Measurements from ENCODE around the gene STEAP4.

STEAP4 gene

DNA sequence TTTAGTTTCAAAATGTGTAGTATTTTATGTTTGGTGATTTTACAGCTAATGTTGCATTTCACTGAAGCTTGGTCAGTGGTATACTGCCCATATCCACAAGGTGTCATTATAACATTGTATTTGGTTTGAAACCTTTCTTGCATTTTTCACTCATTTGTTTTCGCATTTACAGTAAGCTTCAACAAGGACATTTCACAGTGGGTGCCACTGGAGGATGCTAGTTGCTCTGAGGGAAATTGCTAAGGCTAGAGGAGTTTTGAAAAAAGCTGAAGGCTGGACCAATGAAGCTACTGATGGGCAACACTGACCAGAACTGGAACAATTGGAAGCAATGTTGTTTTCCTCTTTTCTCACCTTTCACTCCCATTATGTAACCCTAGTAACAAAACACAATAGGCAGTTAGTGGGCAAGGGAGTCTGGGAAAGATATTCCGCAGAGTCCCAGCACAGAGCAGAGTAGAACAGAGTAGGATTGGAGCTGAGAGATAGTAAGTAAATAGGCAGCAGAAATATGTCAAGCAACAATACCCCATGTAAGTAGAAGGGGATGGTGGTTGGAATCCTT, 63.3 kb downstream of the STEAP4 start:
- H3K4me3 ChIP-seq: no peak overlapping the region
- intact Hi-C loops (cut with DNase I; ENCODE audit: low total_unique reads): no loop called here
- no peak for DNase-seq
- peaks cover 0 to 4% (median 0%) of the 10 kb centered on the region in 4 donors for H3K4me1 ChIP-seq
- no peak overlapping the region for H3K27ac ChIP-seq
- no peaks in the 10 kb centered on the region for H3K9me3 ChIP-seq
- no peaks in the 10 kb centered on the region for H3K27me3 ChIP-seq
- TF ChIP-seq, protein P1, sequence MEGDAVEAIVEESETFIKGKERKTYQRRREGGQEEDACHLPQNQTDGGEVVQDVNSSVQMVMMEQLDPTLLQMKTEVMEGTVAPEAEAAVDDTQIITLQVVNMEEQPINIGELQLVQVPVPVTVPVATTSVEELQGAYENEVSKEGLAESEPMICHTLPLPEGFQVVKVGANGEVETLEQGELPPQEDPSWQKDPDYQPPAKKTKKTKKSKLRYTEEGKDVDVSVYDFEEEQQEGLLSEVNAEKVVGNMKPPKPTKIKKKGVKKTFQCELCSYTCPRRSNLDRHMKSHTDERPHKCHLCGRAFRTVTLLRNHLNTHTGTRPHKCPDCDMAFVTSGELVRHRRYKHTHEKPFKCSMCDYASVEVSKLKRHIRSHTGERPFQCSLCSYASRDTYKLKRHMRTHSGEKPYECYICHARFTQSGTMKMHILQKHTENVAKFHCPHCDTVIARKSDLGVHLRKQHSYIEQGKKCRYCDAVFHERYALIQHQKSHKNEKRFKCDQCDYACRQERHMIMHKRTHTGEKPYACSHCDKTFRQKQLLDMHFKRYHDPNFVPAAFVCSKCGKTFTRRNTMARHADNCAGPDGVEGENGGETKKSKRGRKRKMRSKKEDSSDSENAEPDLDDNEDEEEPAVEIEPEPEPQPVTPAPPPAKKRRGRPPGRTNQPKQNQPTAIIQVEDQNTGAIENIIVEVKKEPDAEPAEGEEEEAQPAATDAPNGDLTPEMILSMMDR (IDR thresholded peaks at IDR 0.05): peak; percentile 61 to 67
- no peaks in the 10 kb centered on the region for H3K36me3 ChIP-seq

DNA sequence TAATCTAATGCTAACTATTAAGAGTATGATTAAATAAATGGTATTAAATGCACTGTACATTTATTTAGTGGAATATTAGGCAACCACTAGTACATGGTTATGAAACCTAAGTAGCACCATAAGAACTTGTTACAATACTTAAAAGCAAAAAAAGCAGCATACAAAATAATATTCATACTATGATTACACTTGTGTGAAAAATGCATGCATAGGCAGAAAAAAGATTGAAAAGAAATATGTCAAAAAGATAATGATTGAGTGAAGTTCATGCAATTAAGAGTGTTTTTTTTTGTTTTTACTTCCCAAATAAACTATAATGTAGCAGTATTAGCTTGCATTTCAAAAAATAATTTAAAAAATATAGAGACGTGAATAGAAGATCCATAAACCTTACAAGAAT, 66.8 kb downstream of the STEAP4 start:
- Histone ChIP-seq H3K4me3 (no peak overlapping the region), H3K9me3 (no peaks in the 10 kb centered on the region), H3K4me1 (peaks cover 0 to 4% (median 0%) of the 10 kb centered on the region in 4 donors), H3K27me3 (no peaks in the 10 kb centered on the region), H3K36me3 (no peaks in the 10 kb centered on the region), H3K27ac (no peak overlapping the region)
- no peak for DNase-seq
- intact Hi-C loops (cut with DNase I; ENCODE audit: low total_unique reads): no loop called here
- TF ChIP-seq, protein P1 (IDR thresholded peaks at IDR 0.05): no peak

DNA sequence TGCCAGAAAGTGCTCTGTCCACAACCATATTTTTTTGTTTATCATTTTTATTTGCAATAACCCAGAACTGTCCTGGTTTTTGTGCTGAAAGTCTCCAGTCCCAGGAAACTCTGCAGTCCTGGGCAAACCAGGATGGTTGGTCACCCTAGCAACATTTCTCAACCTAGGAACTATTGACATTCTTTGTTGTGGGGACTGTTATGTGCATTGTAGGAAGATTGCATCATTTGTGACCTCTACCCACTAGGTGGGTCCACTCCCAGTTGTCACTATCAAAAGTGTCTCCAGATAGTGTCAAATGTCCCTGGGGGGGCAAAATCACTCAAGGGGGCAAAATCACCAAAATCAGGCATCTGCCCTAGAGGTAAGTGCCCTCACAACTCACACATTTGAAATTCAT, 72.9 kb downstream of the STEAP4 start:
- Histone ChIP-seq H3K9me3 (no peaks in the 10 kb centered on the region), H3K27me3 (no peaks in the 10 kb centered on the region), H3K4me1 (no peaks in the 10 kb centered on the region), H3K36me3 (no peaks in the 10 kb centered on the region), H3K4me3 (no peak overlapping the region), H3K27ac (no peak overlapping the region)
- DNase-seq: no peak
- intact Hi-C loops (cut with DNase I; ENCODE audit: low total_unique reads): no loop called here
- TF ChIP-seq, protein P1 (IDR thresholded peaks at IDR 0.05): no peak

DNA sequence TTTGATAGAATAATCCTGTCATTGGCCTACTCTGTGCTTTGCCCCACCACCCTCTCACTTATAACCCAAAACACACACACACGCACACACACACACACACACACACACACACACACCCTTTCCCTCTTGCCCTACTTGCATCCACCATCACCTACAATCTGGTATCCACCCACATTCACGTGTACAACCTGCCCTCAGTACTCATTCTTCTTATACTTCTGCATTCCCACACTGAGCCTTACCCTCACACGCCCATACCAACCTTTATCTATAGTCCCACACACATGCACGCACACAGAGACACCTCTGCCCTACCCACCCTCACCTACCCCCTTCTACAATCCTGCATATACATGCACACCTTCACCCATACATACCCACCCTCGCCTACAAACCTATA, 76.0 kb downstream of the STEAP4 start:
- no peak overlapping the region for H3K4me3 ChIP-seq
- no peaks in the 10 kb centered on the region for H3K27me3 ChIP-seq
- TF ChIP-seq, protein P1 (IDR thresholded peaks at IDR 0.05): no peak
- no peaks in the 10 kb centered on the region for H3K36me3 ChIP-seq
- intact Hi-C loops (cut with DNase I; ENCODE audit: low total_unique reads): no loop called here
- DNase-seq: no peak
- H3K9me3 ChIP-seq: peaks cover 0 to 6% (median 0%) of the 10 kb centered on the region in 3 donors
- H3K4me1 ChIP-seq: no peaks in the 10 kb centered on the region
- no peak overlapping the region for H3K27ac ChIP-seq

DNA sequence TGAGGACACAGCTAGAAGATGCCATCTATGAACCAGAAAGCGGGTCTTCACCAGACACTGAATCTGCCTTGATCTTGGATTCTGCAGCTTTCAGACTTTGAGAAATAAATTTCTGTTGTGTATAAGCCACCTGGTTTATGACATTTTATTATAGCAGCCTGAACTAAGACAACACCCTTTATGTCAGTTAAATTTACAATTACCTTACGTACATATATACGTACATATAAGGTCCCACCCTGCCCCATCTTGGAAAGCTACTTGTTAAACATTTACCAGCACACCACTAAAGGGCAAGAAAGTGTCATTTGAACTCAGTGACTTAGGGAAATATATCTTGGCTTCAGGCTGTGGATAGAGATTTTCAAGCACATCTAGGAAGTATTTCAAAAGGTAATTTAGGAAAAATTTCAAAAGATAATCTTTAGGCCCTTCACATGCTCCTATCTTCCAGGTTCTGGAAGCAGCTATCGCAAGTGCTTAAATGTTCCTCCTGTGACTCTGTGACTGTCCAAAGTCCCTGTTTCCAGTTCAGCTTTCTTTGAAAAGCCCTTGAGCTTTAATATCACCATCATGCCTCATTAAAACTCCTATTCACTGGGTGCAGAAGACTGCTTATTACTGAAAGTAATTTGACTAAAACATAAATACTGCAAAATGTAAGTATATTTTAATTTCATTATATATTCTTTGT, 77.2 kb downstream of the STEAP4 start:
- no peak overlapping the region for H3K27ac ChIP-seq
- no peak overlapping the region for H3K4me3 ChIP-seq
- DNase-seq: no peak
- peaks cover 0 to 6% (median 0%) of the 10 kb centered on the region in 3 donors for H3K9me3 ChIP-seq
- intact Hi-C loops (cut with DNase I; ENCODE audit: low total_unique reads): no loop called here
- TF ChIP-seq, protein P1 (IDR thresholded peaks at IDR 0.05): no peak
- H3K4me1 ChIP-seq: no peaks in the 10 kb centered on the region
- H3K36me3 ChIP-seq: no peaks in the 10 kb centered on the region
- H3K27me3 ChIP-seq: no peaks in the 10 kb centered on the region
